Measurements from ENCODE around the gene TSHZ2. TPM values are rescaled to one million over a fixed set of nuclear protein-coding genes. Genes with fewer than 3 reads are reported as not detected.

TSHZ2 gene
- total RNA-seq, 1 donor, result 3.6 TPM

DNA sequence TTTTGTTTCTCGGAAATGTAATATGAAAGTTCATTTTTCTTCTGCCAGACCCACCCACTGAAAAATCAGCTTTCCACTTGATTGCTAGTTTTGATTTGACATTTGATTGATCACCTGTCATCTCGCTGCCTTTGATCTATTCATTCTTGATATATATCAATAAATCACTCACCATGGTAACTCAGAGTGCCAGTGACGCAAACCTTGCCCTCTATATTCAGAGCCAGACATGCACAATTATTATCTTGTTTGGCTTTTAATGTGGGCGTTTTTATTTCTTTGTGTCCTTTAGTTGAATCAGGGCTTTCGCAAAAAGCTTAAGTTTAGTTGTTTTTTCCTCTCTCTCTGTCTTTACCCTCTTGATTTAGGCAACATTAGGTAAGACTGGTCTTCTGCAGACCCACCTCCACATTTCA is 2.0 kb downstream of the TSHZ2 start:
- Histone ChIP-seq H3K27ac (ENCODE audit: low read depth, low read length) (no peak overlapping the region), H3K9me3 (ENCODE audit: low read depth, low read length) (no peaks in the 10 kb centered on the region), H4K20me1 (ENCODE audit: insufficient read depth, low read length) (no peaks in the 10 kb centered on the region), H3K4me2 (ENCODE audit: insufficient read depth, low read length) (no peak overlapping the region), H3K79me2 (ENCODE audit: insufficient read depth, low read length) (no peaks in the 10 kb centered on the region), H3K4me3 (ENCODE audit: insufficient read depth, low read length) (no peak overlapping the region), H2AFZ (ENCODE audit: low read length) (no peak overlapping the region), H3K4me1 (ENCODE audit: insufficient read depth, low read length) (no peaks in the 10 kb centered on the region), H3K27me3 (ENCODE audit: insufficient read depth, low read length) (no peaks in the 10 kb centered on the region), H3K36me3 (ENCODE audit: insufficient read depth, low read length) (no peaks in the 10 kb centered on the region)
- TF ChIP-seq CTCF (IDR thresholded peaks at IDR 0.05; ENCODE audit: extremely low read depth, low read depth, low read length), result no peak
- DNase-seq (ENCODE audit: insufficient read length, low spot score, missing footprints), result no peak

- no peak overlapping the region for H3K4me2 ChIP-seq (ENCODE audit: insufficient read depth, low read length)
- no peak for DNase-seq (ENCODE audit: insufficient read length, low spot score, missing footprints)
- H3K36me3 ChIP-seq (ENCODE audit: insufficient read depth, low read length), result no peaks in the 10 kb centered on the region
- H3K4me3 ChIP-seq (ENCODE audit: insufficient read depth, low read length), result no peak overlapping the region
- no peak overlapping the region for H3K27ac ChIP-seq (ENCODE audit: low read depth, low read length)
- H4K20me1 ChIP-seq (ENCODE audit: insufficient read depth, low read length), result no peaks in the 10 kb centered on the region
- H2AFZ ChIP-seq (ENCODE audit: low read length), result no peak overlapping the region
- no peak for TF ChIP-seq CTCF (IDR thresholded peaks at IDR 0.05; ENCODE audit: extremely low read depth, low read depth, low read length)
- H3K79me2 ChIP-seq (ENCODE audit: insufficient read depth, low read length), result no peaks in the 10 kb centered on the region
- no peaks in the 10 kb centered on the region for H3K27me3 ChIP-seq (ENCODE audit: insufficient read depth, low read length)
- H3K4me1 ChIP-seq (ENCODE audit: insufficient read depth, low read length), result no peaks in the 10 kb centered on the region
- H3K9me3 ChIP-seq (ENCODE audit: low read depth, low read length), result no peaks in the 10 kb centered on the region
These were observed 3.0 kb downstream of the TSHZ2 start for GRCh38 chr20:52975029-52975732.

DNA sequence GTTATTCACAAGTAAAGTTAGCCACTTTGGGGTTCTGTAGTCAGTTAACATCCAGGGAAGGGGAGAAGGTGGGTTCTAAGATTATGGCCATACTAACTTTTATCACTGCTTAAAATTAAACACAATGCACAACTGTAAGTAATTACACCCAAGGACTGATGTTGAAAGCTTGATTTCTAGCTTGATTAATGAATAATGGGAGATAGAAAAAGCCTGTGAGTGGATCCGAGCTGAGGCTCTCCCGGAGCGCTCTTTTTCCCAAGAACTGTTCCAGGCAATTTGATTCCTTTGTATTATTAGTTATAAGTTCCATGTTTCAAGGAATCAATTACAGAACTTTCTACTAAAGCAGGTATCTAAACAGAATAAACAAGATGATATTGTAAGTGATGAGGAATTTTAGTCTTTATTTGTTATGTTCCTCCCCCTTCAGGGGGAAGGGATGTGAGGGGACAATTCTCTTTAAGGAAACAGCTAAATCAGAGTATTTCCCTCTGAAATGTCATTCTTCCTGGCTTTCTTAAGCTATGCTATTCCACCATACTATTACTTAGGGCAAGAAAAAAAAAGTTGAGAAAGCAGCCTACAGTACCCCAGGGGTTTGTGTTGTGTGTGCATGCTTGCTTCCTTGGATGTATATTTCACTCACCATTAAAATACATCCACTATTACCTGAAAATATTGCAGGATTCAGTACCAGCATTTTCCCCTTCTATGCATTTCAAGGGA is 3.8 kb downstream of the TSHZ2 start:
- no peak overlapping the region for H3K27ac ChIP-seq (ENCODE audit: low read depth, low read length)
- H3K27me3 ChIP-seq (ENCODE audit: insufficient read depth, low read length), result no peaks in the 10 kb centered on the region
- no peak overlapping the region for H3K4me3 ChIP-seq (ENCODE audit: insufficient read depth, low read length)
- no peak overlapping the region for H2AFZ ChIP-seq (ENCODE audit: low read length)
- no peaks in the 10 kb centered on the region for H3K9me3 ChIP-seq (ENCODE audit: low read depth, low read length)
- DNase-seq (ENCODE audit: insufficient read length, low spot score, missing footprints), result no peak
- TF ChIP-seq CTCF (IDR thresholded peaks at IDR 0.05; ENCODE audit: extremely low read depth, low read depth, low read length), result no peak
- no peaks in the 10 kb centered on the region for H3K4me1 ChIP-seq (ENCODE audit: insufficient read depth, low read length)
- H4K20me1 ChIP-seq (ENCODE audit: insufficient read depth, low read length), result no peaks in the 10 kb centered on the region
- no peaks in the 10 kb centered on the region for H3K79me2 ChIP-seq (ENCODE audit: insufficient read depth, low read length)
- H3K36me3 ChIP-seq (ENCODE audit: insufficient read depth, low read length), result no peaks in the 10 kb centered on the region
- no peak overlapping the region for H3K4me2 ChIP-seq (ENCODE audit: insufficient read depth, low read length)

- Histone ChIP-seq H2AFZ (ENCODE audit: low read length) (no peak overlapping the region), H3K79me2 (ENCODE audit: insufficient read depth, low read length) (no peaks in the 10 kb centered on the region), H3K27ac (ENCODE audit: low read depth, low read length) (no peak overlapping the region), H3K9me3 (ENCODE audit: low read depth, low read length) (no peaks in the 10 kb centered on the region), H3K4me3 (ENCODE audit: insufficient read depth, low read length) (no peak overlapping the region), H3K4me2 (ENCODE audit: insufficient read depth, low read length) (no peak overlapping the region), H3K36me3 (ENCODE audit: insufficient read depth, low read length) (no peaks in the 10 kb centered on the region), H3K4me1 (ENCODE audit: insufficient read depth, low read length) (no peaks in the 10 kb centered on the region), H3K27me3 (ENCODE audit: insufficient read depth, low read length) (no peaks in the 10 kb centered on the region), H4K20me1 (ENCODE audit: insufficient read depth, low read length) (no peaks in the 10 kb centered on the region)
- DNase-seq (ENCODE audit: insufficient read length, low spot score, missing footprints), result no peak
- no peak for TF ChIP-seq CTCF (IDR thresholded peaks at IDR 0.05; ENCODE audit: extremely low read depth, low read depth, low read length)
These were observed 6.7 kb downstream of the TSHZ2 start for GRCh38 chr20:52978851-52979250.
